HepG2 (cell line): ENCODE measurements around the gene DKKL1. TPM values are rescaled to one million over a fixed set of nuclear protein-coding genes. Genes with fewer than 3 reads are reported as not detected.

Experiments used
- AHDC1 ChIP-seq: sonication (generic); formaldehyde crosslinking; IDR thresholded peaks from 2 replicates; pipeline ENCODE4 v1.5.1; 2020; ENCODE audit warnings: mild to moderate bottlenecking, missing genetic modification reagents, borderline replicate concordance
- BCLAF1 ChIP-seq: fragments of 450-650 bp; IDR thresholded peaks from 2 replicates; pipeline ENCODE4 v1.6.1; 2017; ENCODE audit warnings: mild to moderate bottlenecking
- KDM6A ChIP-seq: IDR thresholded peaks from 2 replicates; pipeline ENCODE4 v1.6.1; 2016; ENCODE audit warnings: low read depth
- MBD4 ChIP-seq: IDR thresholded peaks from 2 replicates; pipeline ENCODE4 v1.6.1; 2012; ENCODE audit warnings: low read length, inconsistent platforms, borderline replicate concordance
- MYPOP ChIP-seq: sonication (generic); formaldehyde crosslinking; IDR thresholded peaks from 2 replicates; pipeline ENCODE4 v1.8.1; 2023; ENCODE audit warnings: mild to moderate bottlenecking, moderate library complexity, missing genetic modification reagents
- ZNF33A ChIP-seq: sonication (generic); formaldehyde crosslinking; IDR thresholded peaks from 2 replicates; pipeline ENCODE4 v1.5.1; 2020; ENCODE audit warnings: missing genetic modification reagents, mild to moderate bottlenecking, moderate library complexity, borderline replicate concordance
- polyA plus RNA-seq, 8 experiments: library from polyadenylated mRNA; depleted of rRNA in 3 of 8; stranded (reverse) in 7 of 8; unstranded in 1 of 8; fragments of >200 nt; fragmentation: Illumina TruSeq in 4 of 8; extraction: Trizol in 4 of 8; gene quantifications; 2 replicates each; pipeline versions ENCODE4 v1.2.1 to v1.2.3, GENCODE V29; 2011 to 2016; ENCODE audit warnings: low read depth in 4 of 8, missing spikeins in 1 of 8, mixed read lengths in 1 of 8; ENCODE audit not compliant: insufficient read depth in 1 of 8
- total RNA-seq, 5 experiments: library from RNA; depleted of rRNA; stranded (reverse); fragments of >200 nt; fragmentation: Illumina TruSeq; extraction: Trizol; gene quantifications; 2 replicates each; pipeline ENCODE4 v1.2.3, GENCODE V29; 2016; ENCODE audit warnings: low read depth in 1 of 5
- TF ChIP-seq, protein P1 (sequence below): sonication (generic); formaldehyde crosslinking; IDR thresholded peaks from 2 replicates; pipeline ENCODE4 v1.5.1; 2020; ENCODE audit warnings: missing genetic modification reagents, mild to moderate bottlenecking, borderline replicate concordance
- TF ChIP-seq, protein P2 (sequence below): sonication (generic); formaldehyde crosslinking; IDR thresholded peaks from 2 replicates; pipeline ENCODE4 v1.4.0; 2020; ENCODE audit warnings: missing genetic modification reagents
- TF ChIP-seq, protein P3 (sequence below), 2 experiments: IDR thresholded peaks; 2 replicates each; pipeline ENCODE4 v1.6.1; 2011 to 2012; ENCODE audit warnings: low read length in 2 of 2, borderline replicate concordance in 1 of 2, low read depth in 1 of 2, mild to moderate bottlenecking in 1 of 2, moderate library complexity in 1 of 2

The DKKL1 gene
- total and polyA plus RNA-seq, 2 of the 13 experiments (the other 11 are each of a cell fraction or from before 2014, with no cell fraction given), result 0.30 to 0.31 TPM

DNA sequence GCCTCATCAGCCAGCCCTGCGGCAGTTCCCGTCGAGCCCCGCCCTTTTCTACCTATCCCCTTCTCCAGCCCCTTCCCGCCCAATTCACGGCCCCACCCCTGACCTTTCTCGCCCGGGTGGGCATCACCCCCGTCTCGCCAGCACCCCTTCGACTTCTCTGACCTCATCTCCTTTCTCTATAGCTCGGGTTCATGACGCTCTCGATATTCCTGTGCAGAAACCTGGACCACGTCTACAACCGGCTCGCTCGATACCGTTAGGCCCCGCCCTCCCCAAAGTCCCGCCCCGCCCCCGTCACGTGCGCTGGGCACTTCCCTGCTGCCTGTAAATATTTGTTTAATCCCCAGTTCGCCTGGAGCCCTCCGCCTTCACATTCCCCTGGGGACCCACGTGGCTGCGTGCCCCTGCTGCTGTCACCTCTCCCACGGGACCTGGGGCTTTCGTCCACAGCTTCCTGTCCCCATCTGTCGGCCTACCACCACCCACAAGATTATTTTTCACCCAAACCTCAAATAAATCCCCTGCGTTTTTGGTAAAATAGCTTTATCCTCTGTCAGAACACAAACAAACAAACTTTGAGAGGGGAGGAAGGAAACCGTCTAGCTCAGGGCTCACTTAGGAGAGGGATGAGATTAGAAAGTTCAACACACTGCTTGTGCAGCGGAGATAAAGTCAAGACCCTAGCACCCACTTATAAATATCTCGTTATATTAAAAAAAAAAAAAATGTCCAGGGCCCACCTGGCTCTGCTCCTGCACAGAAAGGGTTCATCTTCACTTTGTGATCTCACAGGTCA, 23.4 kb upstream of the DKKL1 start (continued):
- TF ChIP-seq, protein P1, sequence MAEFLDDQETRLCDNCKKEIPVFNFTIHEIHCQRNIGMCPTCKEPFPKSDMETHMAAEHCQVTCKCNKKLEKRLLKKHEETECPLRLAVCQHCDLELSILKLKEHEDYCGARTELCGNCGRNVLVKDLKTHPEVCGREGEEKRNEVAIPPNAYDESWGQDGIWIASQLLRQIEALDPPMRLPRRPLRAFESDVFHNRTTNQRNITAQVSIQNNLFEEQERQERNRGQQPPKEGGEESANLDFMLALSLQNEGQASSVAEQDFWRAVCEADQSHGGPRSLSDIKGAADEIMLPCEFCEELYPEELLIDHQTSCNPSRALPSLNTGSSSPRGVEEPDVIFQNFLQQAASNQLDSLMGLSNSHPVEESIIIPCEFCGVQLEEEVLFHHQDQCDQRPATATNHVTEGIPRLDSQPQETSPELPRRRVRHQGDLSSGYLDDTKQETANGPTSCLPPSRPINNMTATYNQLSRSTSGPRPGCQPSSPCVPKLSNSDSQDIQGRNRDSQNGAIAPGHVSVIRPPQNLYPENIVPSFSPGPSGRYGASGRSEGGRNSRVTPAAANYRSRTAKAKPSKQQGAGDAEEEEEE (CRISPR knock-in tag), result no peak
- TF ChIP-seq, protein P2, sequence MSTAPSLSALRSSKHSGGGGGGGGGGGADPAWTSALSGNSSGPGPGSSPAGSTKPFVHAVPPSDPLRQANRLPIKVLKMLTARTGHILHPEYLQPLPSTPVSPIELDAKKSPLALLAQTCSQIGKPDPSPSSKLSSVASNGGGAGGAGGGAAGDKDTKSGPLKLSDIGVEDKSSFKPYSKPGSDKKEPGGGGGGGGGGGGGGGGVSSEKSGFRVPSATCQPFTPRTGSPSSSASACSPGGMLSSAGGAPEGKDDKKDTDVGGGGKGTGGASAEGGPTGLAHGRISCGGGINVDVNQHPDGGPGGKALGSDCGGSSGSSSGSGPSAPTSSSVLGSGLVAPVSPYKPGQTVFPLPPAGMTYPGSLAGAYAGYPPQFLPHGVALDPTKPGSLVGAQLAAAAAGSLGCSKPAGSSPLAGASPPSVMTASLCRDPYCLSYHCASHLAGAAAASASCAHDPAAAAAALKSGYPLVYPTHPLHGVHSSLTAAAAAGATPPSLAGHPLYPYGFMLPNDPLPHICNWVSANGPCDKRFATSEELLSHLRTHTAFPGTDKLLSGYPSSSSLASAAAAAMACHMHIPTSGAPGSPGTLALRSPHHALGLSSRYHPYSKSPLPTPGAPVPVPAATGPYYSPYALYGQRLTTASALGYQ (CRISPR knock-in tag), result no peak
- TF ChIP-seq KDM6A (no peak), MYPOP (CRISPR knock-in tag) (no peak), ZNF33A (CRISPR knock-in tag) (no peak), MBD4 (no peak), AHDC1 (CRISPR knock-in tag) (no peak), BCLAF1 (no peak)
- TF ChIP-seq, protein P3, sequence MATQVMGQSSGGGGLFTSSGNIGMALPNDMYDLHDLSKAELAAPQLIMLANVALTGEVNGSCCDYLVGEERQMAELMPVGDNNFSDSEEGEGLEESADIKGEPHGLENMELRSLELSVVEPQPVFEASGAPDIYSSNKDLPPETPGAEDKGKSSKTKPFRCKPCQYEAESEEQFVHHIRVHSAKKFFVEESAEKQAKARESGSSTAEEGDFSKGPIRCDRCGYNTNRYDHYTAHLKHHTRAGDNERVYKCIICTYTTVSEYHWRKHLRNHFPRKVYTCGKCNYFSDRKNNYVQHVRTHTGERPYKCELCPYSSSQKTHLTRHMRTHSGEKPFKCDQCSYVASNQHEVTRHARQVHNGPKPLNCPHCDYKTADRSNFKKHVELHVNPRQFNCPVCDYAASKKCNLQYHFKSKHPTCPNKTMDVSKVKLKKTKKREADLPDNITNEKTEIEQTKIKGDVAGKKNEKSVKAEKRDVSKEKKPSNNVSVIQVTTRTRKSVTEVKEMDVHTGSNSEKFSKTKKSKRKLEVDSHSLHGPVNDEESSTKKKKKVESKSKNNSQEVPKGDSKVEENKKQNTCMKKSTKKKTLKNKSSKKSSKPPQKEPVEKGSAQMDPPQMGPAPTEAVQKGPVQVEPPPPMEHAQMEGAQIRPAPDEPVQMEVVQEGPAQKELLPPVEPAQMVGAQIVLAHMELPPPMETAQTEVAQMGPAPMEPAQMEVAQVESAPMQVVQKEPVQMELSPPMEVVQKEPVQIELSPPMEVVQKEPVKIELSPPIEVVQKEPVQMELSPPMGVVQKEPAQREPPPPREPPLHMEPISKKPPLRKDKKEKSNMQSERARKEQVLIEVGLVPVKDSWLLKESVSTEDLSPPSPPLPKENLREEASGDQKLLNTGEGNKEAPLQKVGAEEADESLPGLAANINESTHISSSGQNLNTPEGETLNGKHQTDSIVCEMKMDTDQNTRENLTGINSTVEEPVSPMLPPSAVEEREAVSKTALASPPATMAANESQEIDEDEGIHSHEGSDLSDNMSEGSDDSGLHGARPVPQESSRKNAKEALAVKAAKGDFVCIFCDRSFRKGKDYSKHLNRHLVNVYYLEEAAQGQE (IDR thresholded peaks at IDR 0.05; ENCODE audit: borderline replicate concordance in 1 of 2, low read depth in 1 of 2, low read length in 2 of 2), result no peak
